Activated CD4-positive, alpha-beta T cell treated with anti-CD3 and anti-CD28 coated beads, Interleukin-2, amount 50 U/mL, for 1 hour (primary cell): ENCODE results near the gene CDH13.

Experiments
- DNase-seq: peaks from one replicate; pipeline ENCODE4 v3.0.0-alpha.2; 2020

Gene CDH13

DNA sequence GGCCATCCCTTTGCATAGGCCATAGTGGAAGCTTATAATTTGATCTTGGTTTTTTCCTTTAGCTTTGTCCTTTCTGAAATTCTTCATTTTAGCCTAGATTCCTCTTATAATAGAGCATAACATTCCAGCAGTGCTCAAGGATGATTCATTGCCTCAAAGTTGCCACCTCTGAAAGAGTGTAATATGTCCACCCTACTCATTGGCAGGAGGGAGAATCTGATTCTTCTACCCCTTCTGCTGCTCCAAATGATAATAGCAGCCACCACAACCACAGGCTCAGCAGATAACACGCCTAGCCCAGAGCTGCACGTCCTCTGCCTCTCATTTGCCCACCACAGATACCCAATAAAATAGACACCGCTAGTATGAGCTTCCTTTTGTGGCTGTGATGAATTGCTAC, 843.6 kb downstream of the CDH13 start:
- no peak for DNase-seq

DNA sequence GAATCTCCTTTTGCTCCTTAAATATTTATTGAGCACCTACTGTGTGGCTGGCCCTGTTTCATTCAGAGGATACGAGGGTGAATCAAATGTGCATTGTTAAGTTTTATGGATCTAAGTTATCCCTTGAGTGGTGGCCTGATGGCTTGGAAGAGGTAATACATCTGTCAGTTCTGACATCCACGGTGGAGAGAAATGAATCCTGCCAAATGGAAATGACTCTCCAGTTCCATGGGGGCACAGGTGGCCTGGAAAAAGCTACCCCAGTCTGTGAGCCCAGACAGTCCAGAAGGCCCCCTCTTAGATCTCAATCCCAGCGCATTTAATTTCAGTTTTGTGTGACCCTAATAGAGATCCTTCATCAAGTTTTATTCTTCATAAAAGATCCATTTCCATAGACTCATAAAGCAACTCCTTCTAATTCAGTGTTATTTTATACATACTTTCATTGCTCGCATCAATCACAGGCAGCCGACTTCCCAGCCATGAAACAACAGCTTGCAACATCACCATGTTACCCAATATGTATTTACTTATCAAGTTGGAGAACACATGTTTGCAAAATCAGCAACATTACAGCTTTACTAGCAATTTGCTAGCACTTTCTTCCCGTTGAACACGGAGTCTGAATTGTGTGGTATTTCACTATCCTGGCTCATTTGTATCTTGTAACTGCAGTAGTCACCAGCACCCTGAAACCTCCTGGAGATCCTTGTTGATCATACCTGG, 846.2 kb downstream of the CDH13 start:
- no peak for DNase-seq

DNA sequence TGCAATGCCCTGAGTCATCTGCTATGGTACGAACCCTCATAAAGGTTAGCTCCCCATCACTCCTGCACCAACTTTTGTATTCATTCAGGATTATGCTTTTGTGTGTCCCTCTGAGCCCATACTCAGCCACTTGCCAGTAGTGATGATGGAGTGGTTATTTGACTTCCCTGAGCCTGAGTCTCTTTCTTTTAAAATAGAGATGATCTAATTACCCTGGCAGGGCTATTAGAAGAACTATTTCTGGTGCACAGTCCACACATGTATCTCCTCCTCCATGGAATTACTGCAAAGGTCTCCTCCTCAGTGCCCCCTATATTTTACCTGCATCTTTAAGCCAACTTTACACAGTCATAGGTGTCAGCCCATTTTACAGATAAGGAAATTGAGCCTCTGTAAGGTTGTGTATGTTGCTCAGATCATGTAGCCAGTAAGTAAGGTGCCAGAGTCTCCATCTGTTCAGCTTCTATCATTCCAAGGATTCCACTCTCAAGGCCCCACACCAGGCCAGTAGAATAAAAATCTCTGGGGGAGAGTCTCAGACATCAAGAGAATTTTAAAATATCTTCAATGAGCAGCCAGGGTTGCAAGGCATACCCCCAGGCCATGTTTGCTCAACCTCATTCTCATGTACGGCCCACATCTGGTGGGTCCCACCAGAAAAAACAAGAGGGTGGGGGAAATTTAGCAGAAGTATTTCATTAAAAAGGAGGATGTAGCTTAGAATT, 847.3 kb downstream of the CDH13 start:
- DNase-seq: no peak

DNA sequence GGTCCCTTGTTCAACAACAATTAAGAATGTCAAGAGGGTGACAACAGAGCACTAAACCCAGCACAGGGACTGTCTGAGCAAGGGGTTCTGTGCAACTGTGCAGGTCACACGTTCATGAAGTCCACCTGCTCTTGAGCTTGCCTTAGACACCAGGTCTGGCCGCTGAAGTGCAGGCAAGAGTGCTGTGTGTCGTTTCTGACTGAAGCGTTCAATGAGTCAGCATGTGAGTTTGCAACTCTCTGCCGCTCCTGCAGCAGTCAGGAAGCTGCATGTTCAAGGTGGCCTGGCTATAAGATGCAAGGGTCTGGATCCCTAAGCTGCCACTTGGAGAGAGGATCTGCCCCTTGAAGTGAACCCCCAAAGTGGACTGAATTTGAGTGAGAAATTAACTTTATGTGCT, 848.3 kb downstream of the CDH13 start:
- DNase-seq: no peak

DNA sequence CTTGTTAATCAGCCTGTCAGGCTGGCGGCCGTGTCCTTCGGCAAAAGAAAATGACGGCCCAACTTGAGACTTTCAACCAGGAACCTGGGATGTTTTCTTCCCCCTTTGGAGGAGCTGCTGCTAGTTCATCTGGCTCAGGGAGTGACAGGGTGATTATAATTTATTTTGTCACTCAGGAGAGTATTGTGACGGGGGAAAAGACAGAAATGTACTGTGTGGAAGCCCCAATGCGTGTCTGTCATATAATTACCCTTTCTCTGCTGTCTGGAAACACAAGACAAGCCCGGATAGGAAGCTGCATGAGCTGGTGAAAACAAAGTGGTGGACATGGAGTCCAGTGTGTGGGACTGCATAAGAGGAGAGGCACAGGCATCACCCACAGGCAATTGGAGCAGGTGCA, 854.8 kb downstream of the CDH13 start:
- DNase-seq: no peak

DNA sequence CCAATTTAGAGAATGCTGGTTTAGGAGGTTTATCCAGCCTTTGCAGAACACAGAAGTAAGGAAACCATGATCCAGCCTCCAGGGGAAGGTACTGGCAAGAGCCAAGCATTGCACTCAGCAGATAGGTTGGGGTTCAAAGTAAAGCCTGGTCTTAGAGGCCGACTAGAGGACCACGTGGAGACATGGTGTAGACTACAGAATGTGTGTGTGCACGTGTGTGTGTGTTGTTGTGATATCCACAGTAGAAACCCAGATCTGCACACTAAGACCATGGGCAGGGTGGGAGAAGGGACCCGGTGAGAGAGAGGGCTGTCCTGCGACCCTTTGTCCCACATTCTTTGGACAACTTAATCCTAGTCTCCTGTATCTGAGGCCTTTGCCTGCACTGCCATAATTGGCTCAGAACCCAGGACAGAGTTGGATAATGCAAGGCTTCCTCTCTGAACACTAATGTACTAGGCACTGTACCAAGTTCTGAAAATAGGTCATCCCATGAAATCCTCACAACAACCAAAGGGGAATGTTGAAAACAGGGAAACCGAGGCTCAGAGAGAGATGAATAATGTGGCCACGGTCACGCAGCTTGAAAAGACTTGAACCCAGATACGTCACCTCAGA, 855.9 kb downstream of the CDH13 start:
- no peak for DNase-seq

DNA sequence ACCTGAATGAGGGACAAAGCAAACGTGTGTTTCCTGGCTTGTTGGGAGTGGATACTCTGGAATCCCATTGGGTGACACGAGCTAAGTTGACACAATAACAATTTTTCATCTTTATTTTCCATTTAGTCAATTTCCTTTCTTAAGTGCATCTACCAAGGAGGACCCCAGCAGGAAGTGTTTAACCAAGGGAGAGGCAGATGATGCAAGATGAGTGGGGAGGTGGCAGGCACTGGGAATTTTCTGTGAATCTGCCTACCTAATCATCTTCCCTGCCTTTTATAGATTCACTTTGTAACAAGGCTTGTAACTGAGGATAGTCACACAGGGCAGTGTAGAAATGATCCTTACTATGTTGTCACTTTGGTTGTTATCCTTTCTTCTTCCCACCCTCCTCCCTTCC, 863.3 kb downstream of the CDH13 start:
- no peak for DNase-seq

DNA sequence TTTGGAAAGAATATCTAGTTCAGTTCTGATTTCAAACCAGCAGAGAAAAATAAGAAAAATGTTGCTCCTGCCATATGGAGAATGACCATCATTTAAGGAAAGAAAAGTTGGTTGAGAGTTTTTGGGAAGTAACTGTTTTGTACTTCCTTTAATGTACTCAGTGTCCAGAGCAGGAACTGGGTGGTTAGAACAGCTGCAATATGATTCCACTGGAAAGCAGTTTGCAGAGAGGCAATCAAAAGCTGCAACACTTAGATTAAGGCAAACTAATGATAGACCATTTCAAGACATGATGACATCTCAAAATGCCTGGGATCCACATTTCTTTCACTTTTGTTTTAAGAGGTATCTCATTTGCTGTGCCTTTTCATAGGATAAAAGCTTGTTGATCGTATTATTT, 867.7 kb downstream of the CDH13 start:
- DNase-seq: no peak

DNA sequence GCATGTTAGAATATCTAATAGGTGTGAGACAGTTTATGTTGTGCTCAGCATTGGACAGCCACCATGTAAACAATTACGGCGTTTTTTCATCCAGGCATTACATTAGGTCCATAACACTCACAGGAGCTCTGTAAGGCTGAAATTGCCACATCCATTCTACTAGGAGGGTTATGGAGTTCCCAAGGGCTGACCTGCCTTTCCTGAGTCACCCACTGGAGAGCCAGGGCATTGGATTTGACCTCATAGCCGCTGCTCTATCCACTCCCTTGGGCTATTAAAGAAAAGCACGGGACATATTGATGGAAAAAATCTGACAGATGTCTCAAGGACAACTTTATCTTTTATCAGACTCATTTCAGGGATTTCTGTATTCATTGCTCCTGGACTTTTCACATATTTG, 874.7 kb downstream of the CDH13 start:
- DNase-seq: no peak

DNA sequence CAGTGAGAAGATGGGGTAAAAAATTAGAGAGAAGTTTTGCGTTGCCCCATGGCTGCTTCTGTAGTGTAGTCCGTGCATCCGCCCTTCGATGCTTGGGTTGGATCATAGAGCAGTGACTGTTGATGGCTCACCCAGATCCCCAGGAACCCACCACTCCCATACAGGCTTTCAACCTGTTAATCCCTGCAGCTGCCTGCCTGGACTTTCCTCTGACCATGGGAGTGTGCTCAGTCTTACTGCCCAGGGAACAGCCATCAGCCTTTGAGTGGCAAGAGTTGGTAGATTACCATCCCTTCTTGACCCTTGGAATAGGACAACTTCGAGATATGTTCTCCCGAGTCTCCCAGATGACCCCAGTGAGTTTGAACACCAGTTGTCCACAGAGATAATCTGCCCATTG, 881.5 kb downstream of the CDH13 start:
- DNase-seq: no peak

DNA sequence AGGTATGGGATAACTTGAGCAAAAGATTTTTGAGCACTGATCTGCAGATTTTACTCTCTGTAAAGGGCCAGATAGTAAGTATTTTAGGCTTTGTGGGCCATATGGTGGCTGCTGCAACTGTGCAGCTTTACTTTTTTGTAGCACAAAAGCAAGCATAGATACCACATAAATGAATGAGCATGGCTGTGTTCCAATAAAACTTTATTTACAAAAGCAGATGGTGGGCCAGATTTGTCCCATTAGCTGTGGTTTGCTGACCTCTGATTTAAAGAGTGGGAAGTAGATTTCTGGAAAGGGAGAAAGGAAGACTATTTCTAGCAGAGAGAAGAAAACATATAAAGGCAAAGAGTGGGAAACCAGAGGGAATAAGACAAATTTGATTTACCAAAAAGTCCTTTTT, 882.5 kb downstream of the CDH13 start:
- DNase-seq: no peak

DNA sequence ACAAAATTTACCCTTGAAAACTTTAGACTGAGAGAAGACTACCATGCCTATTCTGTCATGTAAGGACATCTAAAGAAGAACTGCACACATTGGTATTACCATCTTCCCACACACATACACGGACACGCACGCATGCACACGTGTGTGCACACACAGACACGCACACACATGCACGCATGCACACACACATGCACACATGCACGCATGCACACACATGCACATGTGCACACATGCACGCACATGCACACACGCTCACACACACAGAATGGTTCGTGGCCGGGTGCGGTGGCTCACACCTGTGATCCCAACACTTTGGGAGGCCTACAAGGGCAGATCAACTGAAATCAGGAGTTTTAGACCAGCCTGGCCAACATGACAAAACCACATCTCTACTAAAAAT, 884.1 kb downstream of the CDH13 start:
- no peak for DNase-seq

DNA sequence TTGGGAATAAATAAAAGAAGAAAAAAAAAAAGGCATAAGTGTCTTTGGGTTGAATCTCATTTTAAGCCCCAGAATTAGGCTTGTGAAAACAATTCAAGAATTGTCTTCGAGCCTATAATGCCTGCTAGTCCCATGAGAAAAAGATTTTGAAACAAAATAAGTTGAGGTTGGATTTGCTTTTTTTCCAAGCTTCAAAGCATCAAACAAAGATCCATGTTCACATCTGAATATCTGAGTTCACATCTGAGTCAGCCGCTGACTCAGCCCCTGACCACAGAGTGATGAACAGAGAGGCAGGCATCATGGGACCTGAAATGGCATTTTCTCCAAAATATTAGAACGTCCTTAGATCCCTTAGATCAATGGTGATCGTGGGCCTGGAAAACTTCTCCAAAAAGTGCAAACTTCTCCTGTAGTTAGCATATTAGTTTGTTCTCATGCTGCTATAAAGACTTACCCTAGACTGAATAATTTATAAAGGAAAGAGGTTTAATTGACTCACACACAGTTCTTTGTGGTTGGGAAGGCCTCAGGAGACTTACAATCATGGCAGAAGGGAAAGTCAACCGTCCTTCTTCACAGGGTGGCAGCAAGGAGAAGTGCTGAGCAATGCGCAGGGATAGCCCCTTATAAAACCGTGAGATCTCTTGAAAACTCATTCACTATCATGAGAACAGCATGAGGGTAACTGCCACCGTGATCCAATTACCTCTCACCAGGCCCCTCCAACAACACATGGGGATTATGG, 886.4 kb downstream of the CDH13 start:
- no peak for DNase-seq

DNA sequence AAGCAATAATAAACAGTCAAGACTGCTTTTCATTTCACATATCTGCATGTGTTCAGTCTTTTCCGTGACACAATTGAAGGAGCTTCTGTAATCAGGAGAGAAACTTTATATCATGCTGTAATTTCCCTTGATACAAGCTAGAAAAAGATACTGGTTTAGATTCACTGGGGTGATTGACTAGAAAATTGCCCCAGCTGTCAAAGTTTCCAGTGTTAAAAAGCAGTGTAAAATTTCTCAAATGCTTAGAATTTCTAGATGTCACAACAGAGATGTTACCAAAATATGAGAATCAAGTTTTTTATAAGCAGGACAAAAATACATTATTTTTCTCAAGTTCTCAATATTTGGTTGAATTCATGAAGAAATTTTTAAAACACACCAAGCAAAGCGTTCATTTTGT, 888.6 kb downstream of the CDH13 start:
- no peak for DNase-seq

DNA sequence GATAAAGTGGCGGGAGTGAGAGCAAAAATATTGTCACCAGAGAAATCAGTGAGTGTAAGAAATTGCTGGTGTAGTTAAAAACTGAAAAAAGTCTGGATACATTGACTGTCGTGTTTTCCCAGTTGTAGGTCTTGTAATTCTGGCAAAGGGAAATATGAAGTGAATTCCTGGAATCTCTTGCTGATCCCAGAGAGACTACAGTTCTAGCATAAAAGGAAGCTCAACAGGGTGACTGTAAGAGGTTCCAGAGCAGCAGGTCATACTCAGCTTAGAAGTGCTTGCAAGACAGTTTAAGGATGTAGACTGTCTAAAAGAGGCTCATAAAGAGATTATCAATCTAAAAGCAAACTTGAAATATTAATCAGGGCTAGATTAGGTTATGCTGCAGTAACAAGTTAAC, 890.2 kb downstream of the CDH13 start:
- DNase-seq: no peak

DNA sequence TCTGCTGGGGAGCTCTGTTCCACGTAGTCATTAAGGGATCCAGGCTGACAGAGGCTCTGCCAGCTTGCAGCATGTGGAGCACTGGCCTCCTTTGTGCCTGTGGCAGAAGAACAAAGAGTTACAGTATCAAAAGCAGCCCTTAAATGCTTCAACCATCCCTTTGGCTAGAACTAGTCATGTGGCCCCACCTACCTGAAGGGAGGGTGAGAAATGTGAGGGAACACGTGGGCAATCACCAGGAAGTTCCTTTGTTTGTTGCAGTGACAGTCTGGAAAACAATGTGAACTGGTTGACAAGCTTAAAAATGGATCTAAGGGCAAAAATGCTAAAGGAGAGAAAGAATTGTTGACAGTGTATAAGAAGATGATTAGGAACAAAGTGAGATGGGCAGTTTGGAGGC, 890.6 kb downstream of the CDH13 start:
- no peak for DNase-seq

DNA sequence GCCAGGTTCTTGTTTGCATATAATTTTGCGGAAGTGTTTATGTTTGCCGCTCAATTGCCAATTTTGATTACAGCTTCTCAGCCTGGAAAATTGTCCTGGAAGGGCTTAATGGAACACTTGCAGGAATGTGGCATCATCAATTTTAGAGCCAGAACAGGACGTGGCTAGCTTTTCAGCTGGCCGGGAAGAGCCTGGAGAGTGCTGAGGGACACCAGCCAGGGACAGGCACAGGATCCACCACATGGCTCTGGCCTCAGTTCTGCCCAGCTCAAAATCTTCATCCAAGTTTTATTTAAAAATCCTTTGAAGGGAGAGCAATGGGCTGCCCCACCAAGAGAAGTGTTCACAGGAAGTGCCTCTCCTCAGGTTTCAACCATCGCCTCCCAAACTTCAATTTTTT, 893.8 kb downstream of the CDH13 start:
- no peak for DNase-seq

DNA sequence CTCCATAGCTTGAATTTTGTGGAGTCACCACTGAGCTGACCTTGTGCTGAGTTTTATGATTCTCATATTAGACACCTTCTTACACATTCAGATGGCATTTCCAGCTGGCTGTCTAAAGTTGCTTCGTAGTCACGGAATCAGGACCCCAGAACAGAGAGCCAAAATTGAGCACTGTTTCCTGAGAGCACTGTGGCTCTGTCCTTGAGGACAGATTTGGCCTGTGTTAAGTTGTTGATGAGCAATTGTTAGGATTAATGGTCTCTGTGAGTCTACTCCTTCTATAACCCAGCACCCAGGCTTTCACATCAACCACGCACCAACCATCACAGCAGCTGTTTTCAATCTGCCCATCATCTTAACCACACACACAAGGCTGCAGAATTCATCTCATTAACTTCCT, 903.5 kb downstream of the CDH13 start:
- no peak for DNase-seq

DNA sequence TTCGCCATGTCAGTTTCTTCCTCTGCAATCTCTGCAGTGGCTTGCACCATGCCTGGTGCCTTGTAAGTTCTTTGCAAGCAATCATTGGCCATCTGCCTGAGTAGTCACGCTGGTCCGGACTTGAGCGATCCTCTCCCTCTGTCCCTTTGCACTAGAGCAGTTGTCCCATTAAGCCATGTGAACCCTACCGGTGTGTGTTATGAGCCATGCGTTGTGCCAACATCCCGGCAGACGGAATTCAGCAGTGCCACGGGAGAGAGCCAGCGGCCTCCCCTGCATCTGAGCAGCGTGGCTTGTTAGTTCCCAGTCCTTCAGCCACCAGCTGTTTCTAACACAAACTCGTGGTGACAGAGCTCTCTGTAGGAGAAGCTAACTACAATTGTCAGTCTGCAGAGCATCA, 905.9 kb downstream of the CDH13 start:
- no peak for DNase-seq

DNA sequence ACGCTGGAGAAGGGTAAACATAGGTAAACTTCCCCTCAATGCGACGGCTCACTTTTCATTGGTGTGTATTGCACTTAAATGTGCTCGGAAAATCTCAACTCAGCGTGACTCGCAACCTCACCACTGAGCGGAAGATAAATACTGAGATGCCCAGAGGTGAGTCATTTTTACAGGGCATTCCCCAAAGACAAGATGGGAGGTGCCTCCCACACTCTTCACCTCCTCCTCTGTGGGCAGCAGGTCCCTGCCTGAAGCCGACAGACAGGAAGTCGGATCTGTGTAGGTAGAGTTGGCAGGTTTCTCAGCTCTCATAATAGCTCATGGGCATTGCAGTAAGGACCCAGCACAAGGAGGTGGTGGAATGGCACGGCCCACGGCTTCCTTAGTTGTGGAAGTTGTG, 906.4 kb downstream of the CDH13 start:
- no peak for DNase-seq

DNA sequence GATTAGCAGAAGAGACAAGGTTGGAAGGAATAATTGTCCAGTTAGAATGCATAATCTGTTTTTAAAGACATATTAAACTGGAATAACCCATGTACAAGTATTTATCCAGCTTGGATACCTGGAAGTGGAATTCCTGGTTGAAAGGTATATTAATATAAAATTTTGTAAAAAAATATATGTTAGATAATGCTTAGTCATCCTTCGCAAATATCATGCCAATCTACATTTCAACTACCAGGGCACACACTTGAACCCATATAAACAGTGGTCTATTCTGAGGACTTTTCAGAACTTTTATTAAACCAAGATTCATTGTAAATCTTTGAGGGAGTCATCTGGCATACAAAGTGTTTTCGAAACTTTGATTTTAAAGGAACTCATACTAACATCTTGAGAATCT, 911.9 kb downstream of the CDH13 start:
- no peak for DNase-seq

DNA sequence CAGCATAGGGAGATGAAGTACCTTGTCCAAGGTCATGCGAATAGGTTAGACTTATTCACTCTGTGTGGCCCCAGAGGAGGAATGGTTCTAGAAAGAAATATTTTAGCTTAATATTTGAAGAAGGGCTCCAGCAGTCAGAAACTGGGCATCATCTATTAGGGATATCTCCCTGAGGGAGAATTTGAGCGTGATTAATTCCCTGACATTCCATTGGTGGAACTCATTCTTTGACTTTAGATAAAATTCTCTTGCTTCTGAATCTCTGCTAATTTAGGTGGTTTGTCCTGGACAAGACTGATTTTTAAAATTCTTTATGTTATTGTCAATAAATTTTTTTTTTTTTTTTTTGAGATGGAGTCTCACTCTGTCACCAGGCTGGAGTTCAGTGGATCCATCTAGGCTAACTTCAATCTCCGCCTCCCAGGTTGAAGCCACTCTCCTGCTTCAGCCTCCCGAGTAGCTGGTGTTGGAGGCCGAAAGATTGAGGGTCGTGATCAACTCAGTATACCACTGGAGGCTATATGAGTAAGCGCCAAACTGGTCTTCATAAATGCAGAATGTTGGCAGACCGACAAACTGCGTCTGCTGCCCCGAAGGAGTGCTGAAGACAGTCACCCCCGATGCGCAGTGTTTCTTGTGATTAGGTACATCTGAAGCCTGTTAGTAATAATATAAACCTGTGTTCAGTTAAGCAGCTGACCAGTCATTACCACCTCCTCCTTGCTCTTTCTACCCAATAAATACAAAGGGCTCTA, 913.1 kb downstream of the CDH13 start:
- DNase-seq: no peak

DNA sequence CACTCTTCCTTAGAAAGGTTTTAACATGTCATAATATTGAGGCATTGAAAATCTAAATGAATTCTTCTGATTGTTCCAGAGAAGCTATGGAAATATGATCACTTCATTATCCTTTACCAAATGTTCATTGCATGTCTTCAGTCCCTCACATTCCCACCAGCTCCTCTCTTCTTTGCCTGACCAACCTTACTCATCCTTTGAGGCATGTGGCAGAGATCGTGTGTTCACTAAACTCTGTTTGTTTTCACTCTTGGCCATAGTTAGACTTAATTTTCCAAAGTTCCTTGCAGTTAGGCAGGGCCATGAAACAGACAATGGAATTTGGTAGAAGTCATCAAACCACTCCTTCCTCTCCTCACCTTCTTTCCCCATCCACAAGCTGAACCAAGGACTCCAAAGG, 914.5 kb downstream of the CDH13 start:
- no peak for DNase-seq
